Activated CD8-positive, alpha-beta memory T cell treated with anti-CD3 and anti-CD28 coated beads for 4 hours (primary cell): ENCODE results near the gene BTRC.
"Not testable (repeated sequence)": the region's sequence is repeated elsewhere in the genome, so short reads cannot be mapped to it uniquely, and the experiment has no call there.

Source experiments
- DNase-seq, 2 donors: peaks; one replicate each; pipeline ENCODE4 v3.0.0-alpha.2; 2020; ENCODE audit warnings: low read depth in 2 of 2

Gene BTRC

DNA sequence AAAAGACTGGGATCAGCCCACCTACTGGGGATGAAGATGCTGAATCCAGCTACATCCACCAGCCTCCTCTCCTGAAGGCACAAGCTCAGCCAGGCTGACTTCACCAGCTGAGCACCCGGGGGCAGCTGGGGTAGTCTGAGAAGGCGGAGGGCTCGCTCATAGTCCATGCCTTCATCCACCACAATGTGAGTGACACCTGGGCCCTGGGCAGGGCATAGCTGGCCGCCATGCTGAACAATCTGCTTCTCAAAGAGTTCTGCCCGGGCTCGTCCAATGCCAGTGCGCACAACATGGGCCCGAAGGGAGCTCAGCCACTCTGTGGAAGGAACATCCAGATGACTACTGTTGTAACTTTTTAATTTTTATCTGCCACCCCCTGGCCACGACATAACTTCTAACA, 231.9 kb downstream of the BTRC start:
- DNase-seq, result no peak

- peak; percentile 80 to 85 for DNase-seq
Measured at GRCh38 chr10:101587725-101588653, 234.0 kb downstream of the BTRC start, which contains the start of the genes DPCD and POLL. Gene DPCD (plus strand): TSS chr10:101588321. CDS start chr10:101588337, 16 bp downstream. Gene POLL (minus strand): TSS chr10:101588257. CDS start chr10:101587360, 897 bp downstream.

DNA sequence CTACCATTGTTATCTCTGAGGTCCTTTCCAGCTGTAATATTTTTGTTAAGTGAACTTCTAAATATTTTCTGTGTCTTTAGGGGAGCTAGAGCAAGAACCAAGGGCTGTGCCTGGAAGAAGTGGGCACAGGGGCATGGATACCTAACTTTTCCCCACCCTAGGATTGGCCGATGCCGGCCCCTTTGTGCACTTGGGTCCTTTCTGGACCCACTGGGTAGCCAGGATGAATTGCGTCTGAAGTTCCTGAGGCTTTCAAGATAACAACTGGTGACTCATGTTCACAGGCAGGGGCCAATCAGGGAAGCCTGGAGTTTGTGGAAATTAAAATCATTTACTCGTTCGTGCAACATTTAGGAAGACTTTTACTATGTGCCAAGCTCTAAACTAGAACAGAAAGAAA, 234.9 kb downstream of the BTRC start:
- no peak for DNase-seq

DNA sequence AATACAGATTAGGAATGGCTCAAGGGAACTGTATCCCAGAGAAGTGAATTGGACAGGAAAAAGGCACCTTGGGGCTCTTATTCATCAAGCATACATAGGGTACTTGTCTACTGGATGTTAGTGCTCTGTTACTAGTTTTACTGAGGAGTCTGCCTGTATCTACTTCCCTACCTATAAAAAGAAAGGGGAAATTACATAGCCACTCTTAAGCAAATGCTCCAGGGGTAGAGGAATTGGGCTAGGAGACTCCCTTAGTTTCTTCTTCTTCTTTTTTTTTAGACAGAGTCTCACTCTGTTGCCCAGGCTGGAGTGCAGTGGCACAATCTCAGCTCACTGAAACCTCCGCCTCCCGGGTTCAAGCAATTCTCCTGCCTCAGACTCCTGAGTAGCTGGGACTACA, 239.4 kb downstream of the BTRC start:
- DNase-seq, result not testable (repeated sequence)

DNA sequence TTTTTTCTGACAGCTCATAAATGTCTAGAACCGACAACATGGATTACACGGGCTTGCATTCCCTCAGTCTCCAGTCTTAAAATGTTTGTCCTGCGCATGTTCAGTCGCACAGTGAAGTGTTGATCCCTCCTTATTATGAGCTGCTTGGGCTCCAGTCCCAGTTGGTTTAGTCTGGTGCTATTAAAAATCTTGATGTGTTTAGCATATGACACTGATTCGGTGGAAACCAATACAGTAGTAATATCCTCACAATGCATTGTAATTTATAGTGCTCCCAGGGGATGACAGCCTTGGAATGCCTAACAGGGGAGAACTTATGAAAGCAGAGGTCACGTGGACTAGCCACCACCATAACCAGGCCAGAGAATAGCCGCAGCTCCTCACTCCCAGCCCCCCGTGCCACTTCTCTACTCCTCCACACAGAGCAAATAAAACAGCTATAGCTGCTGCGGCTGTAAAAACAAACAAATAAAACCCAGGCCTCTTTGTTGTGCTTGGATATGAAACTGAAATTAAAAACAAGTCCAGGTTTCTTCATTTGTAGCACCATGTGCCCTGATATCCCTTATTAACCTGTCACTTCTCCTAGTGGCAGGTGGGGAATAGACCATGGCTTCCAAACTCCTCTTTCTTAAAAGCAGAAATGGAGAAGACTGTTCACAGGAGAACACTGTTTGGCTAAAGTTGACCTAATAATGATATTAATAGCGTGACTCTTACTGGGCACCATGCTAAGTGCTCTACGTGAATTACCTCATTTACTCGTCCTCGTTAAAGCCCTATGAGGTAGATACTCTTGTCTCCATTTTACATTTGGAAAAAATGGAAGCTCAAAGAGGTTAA, 241.8 kb downstream of the BTRC start:
- no peak for DNase-seq

DNA sequence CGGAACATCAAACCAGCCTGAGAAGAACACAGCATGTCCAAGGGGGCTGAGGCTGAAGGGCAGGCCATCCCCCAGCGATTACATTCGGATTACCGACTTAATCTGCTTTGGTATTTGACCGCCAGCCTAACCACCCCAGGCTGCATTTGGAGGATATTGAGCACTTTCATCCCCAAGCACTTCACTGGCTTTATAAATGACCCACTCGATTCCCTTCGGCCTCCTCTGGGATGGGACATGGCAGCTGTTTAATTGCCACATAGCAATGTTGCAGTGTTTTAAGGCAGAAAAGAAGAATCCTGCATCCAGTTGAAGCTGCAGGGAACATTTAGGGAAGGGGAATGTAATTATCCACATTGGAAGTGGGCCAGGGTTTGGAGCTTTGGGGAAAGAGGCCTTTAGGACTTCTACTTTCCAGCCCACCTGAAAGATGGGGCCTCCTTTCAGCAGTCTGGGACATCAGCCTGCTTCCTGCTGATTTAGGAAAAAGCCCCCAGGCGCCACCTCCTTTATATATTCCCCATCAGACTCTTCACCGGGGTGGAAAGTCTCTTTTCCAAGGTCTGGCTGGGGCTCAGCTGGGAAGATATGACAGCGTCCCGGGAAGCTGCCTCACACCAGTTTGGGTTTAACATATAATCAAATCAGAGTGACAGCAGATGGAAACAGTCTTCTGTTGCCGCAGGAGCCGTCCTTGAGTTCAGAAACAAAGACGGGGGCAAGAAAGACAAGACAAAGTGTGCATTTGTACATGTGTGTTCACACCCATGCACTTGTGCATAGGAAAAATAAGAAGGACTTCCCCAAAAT, 243.3 kb downstream of the BTRC start:
- no peak for DNase-seq

DNA sequence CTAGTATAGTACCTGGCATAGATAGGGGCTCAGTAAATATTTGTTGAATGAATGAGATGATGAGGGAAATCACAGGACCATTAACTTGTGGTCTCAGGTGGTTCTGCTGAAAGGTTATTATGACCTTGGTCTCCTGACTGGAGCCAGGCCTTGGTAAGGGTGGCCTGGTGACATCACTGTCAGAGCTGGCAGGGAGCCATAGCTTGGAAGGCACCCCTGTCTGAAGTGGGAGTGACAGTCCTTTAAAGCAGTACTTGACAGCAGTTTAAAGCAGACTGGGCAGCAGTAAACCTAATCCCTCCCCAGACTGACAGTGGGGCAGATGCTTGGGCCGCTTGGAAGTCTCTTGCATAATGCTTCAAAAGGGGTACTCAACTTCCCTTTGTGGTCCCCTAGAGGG, 247.6 kb downstream of the BTRC start:
- no peak for DNase-seq

- no peak for DNase-seq
Measured at GRCh38 chr10:101602761-101603398, 248.9 kb downstream of the BTRC start.
